Osteoblast (primary cell): ENCODE measurements around the gene IAPP. TPM values are rescaled to one million over a fixed set of nuclear protein-coding genes. Genes with fewer than 3 reads are reported as not detected.

Experiments used
- DNase-seq: peaks from one replicate; pipeline ENCODE4 v3.0.0; 2011; ENCODE audit warnings: low spot score, mixed read lengths; ENCODE audit not compliant: insufficient read length; ENCODE audit errors: missing footprints
- H2AFZ ChIP-seq: 2 replicates; pipeline ENCODE4 v1.6.0; 2011; ENCODE audit warnings: mild to moderate bottlenecking, low read length
- H3K27ac ChIP-seq: 2 replicates; pipeline ENCODE4 v1.5.1; 2011; ENCODE audit warnings: mild to moderate bottlenecking, low read depth, low read length, moderate library complexity
- H3K27me3 ChIP-seq: 2 replicates; pipeline ENCODE4 v1.6.0; 2012; ENCODE audit warnings: mild to moderate bottlenecking, control low read depth, inconsistent platforms, low read length, moderate library complexity; ENCODE audit not compliant: insufficient read depth
- H3K36me3 ChIP-seq: 2 replicates; pipeline ENCODE4 v1.5.1; 2011; ENCODE audit warnings: mild to moderate bottlenecking, low read length, control low read depth, moderate library complexity; ENCODE audit not compliant: insufficient read depth
- H3K4me1 ChIP-seq: 2 replicates; pipeline ENCODE4 v1.5.1; 2011; ENCODE audit warnings: mild to moderate bottlenecking, low read length, control low read depth, moderate library complexity; ENCODE audit not compliant: insufficient read depth
- H3K4me2 ChIP-seq: 2 replicates; pipeline ENCODE4 v1.6.0; 2011; ENCODE audit warnings: mild to moderate bottlenecking, low read length; ENCODE audit not compliant: insufficient read depth
- H3K4me3 ChIP-seq: fragments of 200-600 bp; sonication (generic); 3 replicates; pipeline ENCODE4 v1.5.1; 2012; ENCODE audit warnings: mild to moderate bottlenecking, low read length, inconsistent platforms; ENCODE audit not compliant: insufficient read depth
- H3K79me2 ChIP-seq: 2 replicates; pipeline ENCODE4 v1.6.0; 2012; ENCODE audit warnings: mild to moderate bottlenecking, low read length, control low read depth, inconsistent platforms; ENCODE audit not compliant: insufficient read depth
- H3K9me3 ChIP-seq: 2 replicates; pipeline ENCODE4 v1.5.1; 2011; ENCODE audit warnings: low read depth, low read length, control low read depth
- H4K20me1 ChIP-seq: 2 replicates; pipeline ENCODE4 v1.6.0; 2012; ENCODE audit warnings: mild to moderate bottlenecking, low read length, control low read depth; ENCODE audit not compliant: insufficient read depth
- total RNA-seq: library from RNA; depleted of rRNA; stranded (reverse); fragments of >200 nt; gene quantifications from 2 replicates; pipeline ENCODE4 v1.2.3, GENCODE V29; 2012
- TF ChIP-seq, protein P1 (sequence below): IDR thresholded peaks from 2 replicates; pipeline ENCODE4 v1.5.1; 2011; ENCODE audit warnings: mild to moderate bottlenecking, low read depth, low read length, moderate library complexity; ENCODE audit errors: extremely low read depth

IAPP gene
- not detected in 2 replicates for total RNA-seq

DNA sequence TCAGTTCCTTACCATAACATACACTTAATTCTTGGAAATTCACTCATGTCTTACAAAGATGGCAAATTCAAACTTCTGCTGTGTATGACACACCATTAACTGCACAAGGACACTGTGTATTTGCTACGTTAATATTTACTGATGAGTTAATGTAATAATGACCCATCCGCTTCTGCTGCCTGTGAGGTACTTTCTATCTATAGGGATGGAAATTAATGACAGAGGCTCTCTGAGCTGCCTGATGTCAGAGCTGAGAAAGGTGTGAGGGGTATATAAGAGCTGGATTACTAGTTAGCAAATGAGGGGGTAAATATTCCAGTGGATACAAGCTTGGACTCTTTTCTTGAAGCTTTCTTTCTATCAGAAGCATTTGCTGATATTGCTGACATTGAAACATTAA is at the start of gene IAPP:
Gene IAPP, plus strand, starts transcription at position 301 of the 400 bp plus-strand sequence. CDS start 450 bp downstream, outside the sequence.
- H3K79me2 ChIP-seq: no peaks in the 10 kb centered on the region
- no peaks in the 10 kb centered on the region for H4K20me1 ChIP-seq
- H3K27me3 ChIP-seq: no peaks in the 10 kb centered on the region
- H3K36me3 ChIP-seq: no peaks in the 10 kb centered on the region
- H3K9me3 ChIP-seq: no peaks in the 10 kb centered on the region
- H3K4me1 ChIP-seq: no peaks in the 10 kb centered on the region
- H2AFZ ChIP-seq: no peak within 1 kb of the TSS
- TF ChIP-seq, protein P1, sequence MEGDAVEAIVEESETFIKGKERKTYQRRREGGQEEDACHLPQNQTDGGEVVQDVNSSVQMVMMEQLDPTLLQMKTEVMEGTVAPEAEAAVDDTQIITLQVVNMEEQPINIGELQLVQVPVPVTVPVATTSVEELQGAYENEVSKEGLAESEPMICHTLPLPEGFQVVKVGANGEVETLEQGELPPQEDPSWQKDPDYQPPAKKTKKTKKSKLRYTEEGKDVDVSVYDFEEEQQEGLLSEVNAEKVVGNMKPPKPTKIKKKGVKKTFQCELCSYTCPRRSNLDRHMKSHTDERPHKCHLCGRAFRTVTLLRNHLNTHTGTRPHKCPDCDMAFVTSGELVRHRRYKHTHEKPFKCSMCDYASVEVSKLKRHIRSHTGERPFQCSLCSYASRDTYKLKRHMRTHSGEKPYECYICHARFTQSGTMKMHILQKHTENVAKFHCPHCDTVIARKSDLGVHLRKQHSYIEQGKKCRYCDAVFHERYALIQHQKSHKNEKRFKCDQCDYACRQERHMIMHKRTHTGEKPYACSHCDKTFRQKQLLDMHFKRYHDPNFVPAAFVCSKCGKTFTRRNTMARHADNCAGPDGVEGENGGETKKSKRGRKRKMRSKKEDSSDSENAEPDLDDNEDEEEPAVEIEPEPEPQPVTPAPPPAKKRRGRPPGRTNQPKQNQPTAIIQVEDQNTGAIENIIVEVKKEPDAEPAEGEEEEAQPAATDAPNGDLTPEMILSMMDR: no peak
- DNase-seq: no peak
- H3K4me3 ChIP-seq: no peak within 1 kb of the TSS
- H3K4me2 ChIP-seq: no peak within 1 kb of the TSS
- no peak within 1 kb of the TSS for H3K27ac ChIP-seq

GRCh38 chr12:21323736-21324135 is 49.0 kb upstream of the IAPP start:
- H3K4me2 ChIP-seq: no peak overlapping the region
- TF ChIP-seq, protein P1: no peak
- H3K4me1 ChIP-seq: no peaks in the 10 kb centered on the region
- no peaks in the 10 kb centered on the region for H3K79me2 ChIP-seq
- no peak overlapping the region for H2AFZ ChIP-seq
- H3K4me3 ChIP-seq: no peak overlapping the region
- H3K36me3 ChIP-seq: no peaks in the 10 kb centered on the region
- H4K20me1 ChIP-seq: no peaks in the 10 kb centered on the region
- H3K9me3 ChIP-seq: no peaks in the 10 kb centered on the region
- H3K27ac ChIP-seq: no peak overlapping the region
- H3K27me3 ChIP-seq: no peaks in the 10 kb centered on the region
- DNase-seq: no peak

- H3K4me3 ChIP-seq: no peak overlapping the region
- no peaks in the 10 kb centered on the region for H3K36me3 ChIP-seq
- H3K9me3 ChIP-seq: no peaks in the 10 kb centered on the region
- no peak overlapping the region for H2AFZ ChIP-seq
- H3K79me2 ChIP-seq: no peaks in the 10 kb centered on the region
- TF ChIP-seq, protein P1: no peak
- no peaks in the 10 kb centered on the region for H3K27me3 ChIP-seq
- no peak overlapping the region for H3K4me2 ChIP-seq
- no peaks in the 10 kb centered on the region for H3K4me1 ChIP-seq
- no peak overlapping the region for H3K27ac ChIP-seq
- H4K20me1 ChIP-seq: no peaks in the 10 kb centered on the region
- no peak for DNase-seq
These were observed 48.2 kb upstream of the IAPP start for GRCh38 chr12:21324551-21324950.

DNA sequence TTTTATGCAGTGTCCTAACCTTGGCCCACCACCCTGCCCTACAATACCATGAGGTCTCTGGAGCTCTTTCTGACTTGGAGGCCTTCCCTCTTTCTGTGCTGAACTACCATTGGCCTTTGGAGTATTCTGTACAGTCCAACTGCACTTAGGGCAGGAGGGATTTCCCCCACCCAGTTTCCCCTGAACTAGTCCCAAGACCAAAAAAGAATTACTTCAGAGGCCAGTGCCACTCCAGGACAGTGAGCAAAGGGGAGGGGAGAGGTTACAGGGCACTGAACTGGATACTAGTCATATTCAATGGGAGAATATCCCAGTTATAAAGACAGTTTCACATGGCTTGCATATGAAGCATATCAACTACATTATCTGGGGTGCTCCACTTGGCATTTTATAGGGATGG is 44.1 kb upstream of the IAPP start:
- Histone ChIP-seq H3K36me3 (no peaks in the 10 kb centered on the region), H3K27me3 (no peaks in the 10 kb centered on the region), H3K27ac (no peak overlapping the region), H2AFZ (no peak overlapping the region), H3K9me3 (no peaks in the 10 kb centered on the region), H3K79me2 (no peaks in the 10 kb centered on the region), H3K4me1 (no peaks in the 10 kb centered on the region), H3K4me2 (no peak overlapping the region), H3K4me3 (no peak overlapping the region), H4K20me1 (no peaks in the 10 kb centered on the region)
- TF ChIP-seq, protein P1: no peak
- no peak for DNase-seq
